Medulla oblongata (tissue), 1 donor: Measurements from ENCODE around the gene RBFOX2.
"Not testable (repeated sequence)": the region's sequence is repeated elsewhere in the genome, so short reads cannot be mapped to it uniquely, and the experiment has no call there.

Experiments
- DNase-seq: peaks from one replicate; pipeline ENCODE4 v3.0.0-alpha.2; 2015; ENCODE audit errors: extremely low spot score

Gene RBFOX2

GRCh38 chr22:35777335-35777975 lies 251.2 kb downstream of the RBFOX2 start:
- no peak for DNase-seq

GRCh38 chr22:35775339-35775738 lies 253.3 kb downstream of the RBFOX2 start:
- DNase-seq: no peak

- no peak for DNase-seq
These were observed 258.6 kb downstream of the RBFOX2 start for GRCh38 chr22:35769974-35770373.

- DNase-seq: peak; percentile 40
These were observed 261.7 kb downstream of the RBFOX2 start for GRCh38 chr22:35766654-35767580.

GRCh38 chr22:35761037-35761436 lies 267.6 kb downstream of the RBFOX2 start:
- peak; percentile 21 for DNase-seq

- no peak for DNase-seq
These were observed 270.2 kb downstream of the RBFOX2 start for GRCh38 chr22:35758394-35758793.

- DNase-seq: no peak
These were observed 271.9 kb downstream of the RBFOX2 start for GRCh38 chr22:35756722-35757121.

GRCh38 chr22:35754761-35755160 lies 273.9 kb downstream of the RBFOX2 start:
- DNase-seq: no peak

- no peak for DNase-seq
These were observed 275.8 kb downstream of the RBFOX2 start for GRCh38 chr22:35752863-35753189.

GRCh38 chr22:35752006-35752862 lies 276.4 kb downstream of the RBFOX2 start:
- no peak for DNase-seq

- DNase-seq: no peak
These were observed 278.8 kb downstream of the RBFOX2 start for GRCh38 chr22:35749808-35750207.

GRCh38 chr22:35746946-35747703 lies 281.5 kb downstream of the RBFOX2 start:
- no peak for DNase-seq

- no peak for DNase-seq
These were observed 282.4 kb downstream of the RBFOX2 start for GRCh38 chr22:35746248-35746647.

GRCh38 chr22:35743326-35743860 lies 285.2 kb downstream of the RBFOX2 start:
- DNase-seq: no peak

GRCh38 chr22:35742342-35743100 lies 286.1 kb downstream of the RBFOX2 start:
- no peak for DNase-seq

GRCh38 chr22:35740616-35741015 lies 288.0 kb downstream of the RBFOX2 start:
- no peak for DNase-seq

GRCh38 chr22:35739931-35740380 lies 288.7 kb downstream of the RBFOX2 start:
- no peak for DNase-seq

- no peak for DNase-seq
These were observed 289.3 kb downstream of the RBFOX2 start for GRCh38 chr22:35739076-35739930.

GRCh38 chr22:35737886-35738285 lies 290.7 kb downstream of the RBFOX2 start:
- DNase-seq: not testable (repeated sequence)
